Lung (tissue), 12 donors: ENCODE data around the gene SYT8. TPM values are rescaled to one million over a fixed set of nuclear protein-coding genes. Genes with fewer than 3 reads are reported as not detected.
A peak's percentile ranks its signal among the peaks of the same experiment; 100 is the strongest.

Source experiments
- ATAC-seq: fragments of 200-7000 bp; cut with Tn5 transposase; one replicate; pipeline ENCODE4 v1.9.1; 2020; ENCODE audit warnings: moderate number of reproducible peaks; ENCODE audit not compliant: insufficient read depth, low FRiP score
- DNase-seq, 3 donors: peaks; one replicate each; pipeline ENCODE4 v3.0.0-alpha.2; 2013 to 2017
- H3K27ac ChIP-seq, 2 donors: one replicate each; pipeline ENCODE4 v1.5.1; 2013; ENCODE audit warnings: mild to moderate bottlenecking in 2 of 2, moderate library complexity in 2 of 2, control low read depth in 1 of 2, inconsistent platforms in 1 of 2, low read depth in 1 of 2, low read length in 1 of 2
- H3K27me3 ChIP-seq, 3 donors: one replicate each; pipeline ENCODE4 v1.5.1; 2013; ENCODE audit warnings: low read length in 2 of 3; ENCODE audit not compliant: control insufficient read depth in 3 of 3, insufficient read depth in 3 of 3
- H3K36me3 ChIP-seq, 4 donors: one replicate each; pipeline ENCODE4 v1.5.1; 2013; ENCODE audit warnings: low read length in 4 of 4, mild to moderate bottlenecking in 1 of 4, moderate library complexity in 1 of 4; ENCODE audit not compliant: control insufficient read depth in 4 of 4, insufficient read depth in 4 of 4
- H3K4me1 ChIP-seq, 5 donors: one replicate each; pipeline ENCODE4 v1.5.1; 2013; ENCODE audit warnings: low read length in 5 of 5, mild to moderate bottlenecking in 2 of 5, moderate library complexity in 1 of 5; ENCODE audit not compliant: control insufficient read depth in 5 of 5, insufficient read depth in 5 of 5
- H3K4me3 ChIP-seq: one replicate; pipeline ENCODE4 v1.5.1; 2013; ENCODE audit warnings: mild to moderate bottlenecking, control low read depth, moderate library complexity
- H3K9ac ChIP-seq, 2 donors: one replicate each; pipeline ENCODE4 v1.5.1; 2013; ENCODE audit warnings: low read length in 2 of 2, control low read depth in 1 of 2; ENCODE audit not compliant: insufficient read depth in 1 of 2
- H3K9me3 ChIP-seq, 4 donors: one replicate each; pipeline ENCODE4 v1.5.1; 2013; ENCODE audit warnings: low read length in 3 of 4, mild to moderate bottlenecking in 1 of 4, moderate library complexity in 1 of 4; ENCODE audit not compliant: control insufficient read depth in 4 of 4, insufficient read depth in 3 of 4
- WGBS, 2 donors: extraction: QIAGEN DNeasy Blood & Tissue Kit; methylation state at CpG; one replicate each; pipeline ENCODE4 v1.1.7; 2013; 5-methylcytosine and 5-hydroxymethylcytosine counted together
- polyA plus RNA-seq, 2 donors: library from polyadenylated mRNA; stranded (reverse); fragments of 200-250 nt; gene quantifications; one replicate each; pipeline ENCODE4 v1.2.1, GENCODE V29; 2013
- total RNA-seq, 2 donors: library from RNA; depleted of rRNA in 1 of 2; stranded (reverse); fragments of >200 nt in 1 of 2; gene quantifications; one replicate each; pipeline ENCODE4 v1.2.1, GENCODE V29; 2014 to 2021
- TF ChIP-seq, protein P1 (sequence below): IDR thresholded peaks from 2 replicates; pipeline ENCODE4 v1.5.1; 2012; ENCODE audit warnings: mild to moderate bottlenecking; ENCODE audit errors: control extremely low read depth, extremely low read depth
- donor health status: control.
- donor health status: control.
- donor health status: Bipolar disorder and iron deficiency.
- donor health status: healthy.
- donor health status: DM: yes; HTN: yes; CAD: no.

The SYT8 gene
- total and polyA plus RNA-seq, 4 donors, result 2.7 to 40.6 (median 16.9) TPM

DNA sequence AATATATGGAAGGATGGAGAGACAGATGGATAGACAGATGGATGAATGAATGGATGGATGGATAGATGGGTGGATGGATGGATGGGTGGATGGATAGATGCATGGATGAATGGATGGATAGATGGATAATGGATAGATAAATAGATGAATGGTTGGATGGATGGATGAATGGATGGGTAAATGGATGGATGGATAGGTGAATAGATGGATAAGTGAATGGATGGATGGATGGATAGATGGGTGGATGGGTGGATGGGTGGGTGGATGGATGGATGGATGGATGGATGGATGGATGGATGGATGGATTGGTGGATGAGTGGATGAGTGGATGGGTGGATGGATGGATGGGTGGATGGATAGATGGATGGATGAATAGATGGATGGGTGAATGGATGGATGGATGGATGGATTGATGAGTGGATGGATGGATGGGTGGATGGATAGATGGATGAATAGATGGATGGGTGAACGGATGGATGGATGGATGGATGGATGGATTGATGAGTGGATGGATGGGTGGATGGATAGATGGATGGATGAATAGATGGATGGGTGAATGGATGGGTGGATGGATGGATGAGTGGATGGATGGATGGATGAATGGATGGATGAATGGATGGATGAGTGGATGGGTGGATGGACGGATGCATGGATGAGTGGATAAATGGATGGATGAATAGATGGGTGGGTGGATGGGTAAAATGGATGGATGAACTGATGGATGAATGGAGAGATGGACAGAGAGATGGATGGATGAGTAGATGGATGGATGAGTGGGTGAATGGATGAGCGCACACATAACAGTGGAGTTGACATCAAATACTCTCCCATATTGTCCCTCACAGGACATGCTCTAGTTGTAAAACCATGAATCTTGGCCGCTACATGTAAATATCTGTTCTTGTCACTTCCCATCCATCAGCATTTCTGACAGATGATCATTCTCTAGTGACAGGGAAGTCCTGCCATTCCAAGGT, 26.9 kb downstream of the SYT8 start:
- Histone ChIP-seq H3K4me3 (no peak overlapping the region), H3K4me1 (peaks cover 0 to 21% (median 11%) of the 10 kb centered on the region in 5 donors), H3K9ac (no peak overlapping the region), H3K9me3 (no peaks in the 10 kb centered on the region), H3K36me3 (peaks cover 0 to 1% (median 0%) of the 10 kb centered on the region in 4 donors), H3K27ac (no peak overlapping the region), H3K27me3 (peaks cover 0 to 6% (median 0%) of the 10 kb centered on the region in 3 donors)
- ATAC-seq (no peak), DNase-seq (no peak)
- TF ChIP-seq, protein P1, sequence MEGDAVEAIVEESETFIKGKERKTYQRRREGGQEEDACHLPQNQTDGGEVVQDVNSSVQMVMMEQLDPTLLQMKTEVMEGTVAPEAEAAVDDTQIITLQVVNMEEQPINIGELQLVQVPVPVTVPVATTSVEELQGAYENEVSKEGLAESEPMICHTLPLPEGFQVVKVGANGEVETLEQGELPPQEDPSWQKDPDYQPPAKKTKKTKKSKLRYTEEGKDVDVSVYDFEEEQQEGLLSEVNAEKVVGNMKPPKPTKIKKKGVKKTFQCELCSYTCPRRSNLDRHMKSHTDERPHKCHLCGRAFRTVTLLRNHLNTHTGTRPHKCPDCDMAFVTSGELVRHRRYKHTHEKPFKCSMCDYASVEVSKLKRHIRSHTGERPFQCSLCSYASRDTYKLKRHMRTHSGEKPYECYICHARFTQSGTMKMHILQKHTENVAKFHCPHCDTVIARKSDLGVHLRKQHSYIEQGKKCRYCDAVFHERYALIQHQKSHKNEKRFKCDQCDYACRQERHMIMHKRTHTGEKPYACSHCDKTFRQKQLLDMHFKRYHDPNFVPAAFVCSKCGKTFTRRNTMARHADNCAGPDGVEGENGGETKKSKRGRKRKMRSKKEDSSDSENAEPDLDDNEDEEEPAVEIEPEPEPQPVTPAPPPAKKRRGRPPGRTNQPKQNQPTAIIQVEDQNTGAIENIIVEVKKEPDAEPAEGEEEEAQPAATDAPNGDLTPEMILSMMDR, result no peak
- 85 to 93% methylated on average over 4 of the region's 4 CpGs for WGBS, 2 donors

DNA sequence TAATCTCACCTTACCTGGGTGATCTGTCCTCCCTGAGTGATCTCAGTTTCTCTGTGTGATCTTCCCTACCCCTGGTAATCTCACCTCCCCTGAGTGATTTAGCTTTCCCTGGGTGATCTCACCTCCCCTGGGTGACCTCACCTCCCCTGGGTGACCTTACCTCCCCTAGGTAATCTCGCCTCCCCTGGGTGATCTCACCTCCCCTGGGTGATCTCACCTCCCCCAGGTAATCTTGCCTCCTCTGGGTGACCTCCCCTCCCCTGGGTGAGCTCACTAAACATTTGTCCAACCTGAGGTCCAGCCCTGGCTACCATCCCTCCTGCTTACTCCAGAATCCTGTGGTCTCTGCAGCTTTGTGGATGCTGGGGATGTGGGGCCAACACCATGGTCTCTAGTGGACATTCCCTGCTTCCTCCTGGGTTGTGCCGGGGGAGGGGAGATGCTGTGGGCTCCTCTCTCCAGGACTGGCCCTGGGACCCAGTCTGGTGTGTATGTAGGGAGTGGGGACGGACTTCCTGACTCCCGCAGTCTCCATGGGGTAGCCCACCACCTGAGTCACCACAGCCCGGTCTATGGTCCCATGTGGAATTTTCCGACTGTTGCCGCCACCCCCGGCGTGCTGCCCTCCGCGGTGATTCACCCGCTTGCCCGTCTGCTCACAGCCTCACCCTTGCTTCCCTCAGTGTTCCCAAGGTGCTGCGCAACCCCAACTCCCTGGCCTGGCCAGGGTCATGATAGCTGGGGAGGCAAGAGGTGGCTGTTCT, 28.0 kb downstream of the SYT8 start:
- Histone ChIP-seq H3K4me3 (no peak overlapping the region), H3K27ac (no peak overlapping the region), H3K4me1 (peaks cover 0 to 21% (median 11%) of the 10 kb centered on the region in 5 donors), H3K9ac (no peak overlapping the region), H3K27me3 (peaks cover 0 to 6% (median 0%) of the 10 kb centered on the region in 3 donors), H3K36me3 (no peaks in the 10 kb centered on the region), H3K9me3 (no peaks in the 10 kb centered on the region)
- 86 to 93% methylated on average over 14 of the region's 14 CpGs for WGBS, 2 donors
- no peak for DNase-seq
- TF ChIP-seq, protein P1, result no peak
- ATAC-seq, result peak; percentile 2

DNA sequence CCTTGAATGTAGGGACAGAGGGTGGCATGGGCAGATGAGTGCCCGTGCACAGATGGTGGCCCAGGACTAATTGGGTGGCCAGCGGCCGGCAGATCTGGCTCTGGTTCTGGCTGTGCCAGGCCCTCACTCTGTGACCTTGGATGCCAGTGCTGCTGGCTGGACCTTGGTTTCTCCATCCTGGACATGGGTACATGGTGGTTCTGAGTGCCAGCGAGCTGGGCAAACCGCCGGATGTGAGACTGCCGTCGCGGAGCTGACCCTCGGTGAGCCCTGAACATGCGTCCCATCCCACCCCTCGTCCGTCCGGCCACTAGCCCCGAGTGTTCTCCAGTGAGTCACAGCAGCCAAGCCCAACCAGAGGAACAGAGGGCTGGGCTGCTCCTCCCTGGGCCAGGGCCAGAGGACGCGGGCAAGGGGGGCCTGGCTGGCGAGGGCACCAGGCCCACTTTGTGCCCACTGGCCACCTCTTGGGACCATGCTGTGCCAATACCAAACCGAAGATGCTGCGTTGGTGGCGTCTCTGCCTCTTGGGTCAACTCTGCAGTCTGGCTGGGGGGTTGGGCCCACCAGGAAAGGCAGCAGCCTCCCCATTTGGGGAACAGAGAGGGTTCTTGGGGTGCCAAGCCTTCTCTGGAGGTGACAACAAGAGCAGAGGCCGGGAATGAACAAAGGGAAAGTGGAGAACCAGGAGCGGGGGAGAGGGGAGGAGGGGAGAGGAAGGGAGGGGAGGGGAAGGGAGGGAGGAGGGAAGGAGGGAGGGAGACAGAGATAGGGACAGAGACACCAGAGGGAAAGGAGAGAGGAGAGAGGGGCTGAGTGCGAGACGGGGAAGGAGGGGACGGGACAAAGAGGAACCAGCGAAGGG, 28.8 kb downstream of the SYT8 start:
- H3K27ac ChIP-seq, result peak overlapping the region; percentile 26 to 51
- H3K36me3 ChIP-seq, result no peaks in the 10 kb centered on the region
- DNase-seq (peak; percentile 82 to 90 (median 84)), ATAC-seq (peak; percentile 91)
- peaks cover 0 to 6% (median 0%) of the 10 kb centered on the region in 3 donors for H3K27me3 ChIP-seq
- no peak overlapping the region for H3K9ac ChIP-seq
- WGBS, 2 donors, result 27 to 50% methylated on average over 27 of the region's 27 CpGs
- no peaks in the 10 kb centered on the region for H3K9me3 ChIP-seq
- no peak overlapping the region for H3K4me3 ChIP-seq
- peaks cover 0 to 21% (median 11%) of the 10 kb centered on the region in 5 donors for H3K4me1 ChIP-seq
- TF ChIP-seq, protein P1, result no peak
